ENCODE data around the gene IGDCC3.

The IGDCC3 gene

DNA sequence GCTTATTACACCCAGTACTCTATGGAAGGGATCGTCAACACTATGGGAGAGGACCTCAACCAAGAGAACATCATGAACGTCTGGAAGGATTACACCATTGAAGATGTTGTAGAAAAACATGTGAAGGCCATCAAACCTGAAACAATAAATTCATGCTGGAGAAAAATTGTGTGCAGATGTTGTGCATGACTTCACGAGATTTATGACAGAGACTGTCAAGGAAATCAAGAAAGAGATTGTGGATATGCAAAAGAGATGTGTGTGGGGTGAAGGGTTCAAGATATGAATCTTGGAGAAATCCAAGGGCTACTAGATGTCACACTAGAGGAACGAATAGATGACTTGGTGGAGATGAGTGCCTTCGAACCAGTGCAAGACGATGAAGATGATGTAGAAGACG, 87.6 kb downstream of the IGDCC3 start:
- no peak for DNase-seq (ENCODE audit: low spot score)

GRCh38 chr15:65289261-65289854, 88.4 kb downstream of the IGDCC3 start:
- no peak for DNase-seq (ENCODE audit: low spot score)

DNA sequence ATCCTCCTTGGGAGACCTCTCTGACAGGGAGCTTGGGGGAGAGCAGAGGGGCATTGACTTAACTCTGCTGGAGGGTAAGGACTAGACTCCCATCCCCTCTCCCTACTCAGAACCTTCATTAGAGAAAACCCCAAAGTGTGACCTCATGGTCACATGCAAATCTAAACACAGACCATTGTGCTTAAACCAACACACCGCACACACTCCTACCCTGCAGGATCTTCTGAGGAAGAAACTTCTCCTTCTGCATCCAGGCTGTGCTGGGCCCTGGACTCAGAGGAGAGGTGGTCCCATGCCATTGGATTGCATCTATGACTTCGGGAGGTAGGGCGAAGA, 90.3 kb downstream of the IGDCC3 start:
- DNase-seq (ENCODE audit: low spot score): no peak

GRCh38 chr15:65286704-65287519, 90.9 kb downstream of the IGDCC3 start, which contains the start of gene PARP16:
PARP16 (minus strand) TSS chr15:65286883; CDS start chr15:65286426, 457 bp downstream.
- DNase-seq (ENCODE audit: low spot score): peak; percentile 98

GRCh38 chr15:65286069-65286703, 91.6 kb downstream of the IGDCC3 start:
- DNase-seq (ENCODE audit: low spot score): peak; percentile 85

DNA sequence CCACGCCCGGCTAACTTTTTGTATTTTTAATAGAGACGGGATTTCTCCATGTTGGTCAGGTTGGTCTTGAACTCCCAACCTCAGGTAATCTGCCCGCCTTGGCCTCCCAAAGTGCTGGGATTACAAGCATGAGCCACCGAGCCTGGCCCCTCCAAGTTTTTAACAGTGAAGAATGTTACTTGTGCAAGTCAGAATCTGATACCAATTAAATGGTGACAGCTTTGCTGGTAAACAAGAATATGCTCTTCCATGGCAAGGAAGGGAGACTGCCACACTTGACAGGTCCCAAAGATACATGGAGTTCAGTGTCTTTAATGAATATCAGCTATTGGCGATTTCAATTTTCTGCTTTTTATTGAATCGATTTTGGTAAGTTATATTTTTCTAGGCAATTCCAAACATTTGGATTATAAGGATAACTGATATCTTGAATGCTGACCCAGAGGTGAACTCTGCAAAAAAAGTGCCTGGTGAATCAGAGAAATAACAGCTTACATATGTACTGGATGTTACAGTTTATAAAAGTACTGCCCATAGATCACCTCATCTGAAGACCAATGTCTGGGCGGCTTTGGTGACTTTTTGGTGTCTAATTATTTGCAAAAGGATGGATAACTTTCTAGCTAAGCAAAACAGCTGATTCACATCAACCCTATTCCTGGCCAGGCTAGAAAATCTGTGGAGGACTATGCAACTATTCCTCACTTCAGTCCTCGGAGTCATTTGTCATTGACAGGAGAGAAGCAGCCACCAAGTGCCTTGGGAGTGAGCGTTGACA, 92.3 kb downstream of the IGDCC3 start:
- no peak for DNase-seq (ENCODE audit: low spot score)

- DNase-seq (ENCODE audit: low spot score): no peak
Measured at GRCh38 chr15:65278480-65278879, 99.3 kb downstream of the IGDCC3 start.
